HG03342 (cell line): ENCODE measurements around the gene SLC22A23.

ENCODE experiments used
- ATAC-seq: cut with Tn5 transposase; IDR thresholded peaks from one replicate; pipeline ENCODE4 v1.9.1; 2021; ENCODE audit warnings: mild to moderate bottlenecking, moderate library complexity; ENCODE audit not compliant: unreplicated experiment

SLC22A23 gene, protein sequence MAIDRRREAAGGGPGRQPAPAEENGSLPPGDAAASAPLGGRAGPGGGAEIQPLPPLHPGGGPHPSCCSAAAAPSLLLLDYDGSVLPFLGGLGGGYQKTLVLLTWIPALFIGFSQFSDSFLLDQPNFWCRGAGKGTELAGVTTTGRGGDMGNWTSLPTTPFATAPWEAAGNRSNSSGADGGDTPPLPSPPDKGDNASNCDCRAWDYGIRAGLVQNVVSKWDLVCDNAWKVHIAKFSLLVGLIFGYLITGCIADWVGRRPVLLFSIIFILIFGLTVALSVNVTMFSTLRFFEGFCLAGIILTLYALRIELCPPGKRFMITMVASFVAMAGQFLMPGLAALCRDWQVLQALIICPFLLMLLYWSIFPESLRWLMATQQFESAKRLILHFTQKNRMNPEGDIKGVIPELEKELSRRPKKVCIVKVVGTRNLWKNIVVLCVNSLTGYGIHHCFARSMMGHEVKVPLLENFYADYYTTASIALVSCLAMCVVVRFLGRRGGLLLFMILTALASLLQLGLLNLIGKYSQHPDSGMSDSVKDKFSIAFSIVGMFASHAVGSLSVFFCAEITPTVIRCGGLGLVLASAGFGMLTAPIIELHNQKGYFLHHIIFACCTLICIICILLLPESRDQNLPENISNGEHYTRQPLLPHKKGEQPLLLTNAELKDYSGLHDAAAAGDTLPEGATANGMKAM

DNA sequence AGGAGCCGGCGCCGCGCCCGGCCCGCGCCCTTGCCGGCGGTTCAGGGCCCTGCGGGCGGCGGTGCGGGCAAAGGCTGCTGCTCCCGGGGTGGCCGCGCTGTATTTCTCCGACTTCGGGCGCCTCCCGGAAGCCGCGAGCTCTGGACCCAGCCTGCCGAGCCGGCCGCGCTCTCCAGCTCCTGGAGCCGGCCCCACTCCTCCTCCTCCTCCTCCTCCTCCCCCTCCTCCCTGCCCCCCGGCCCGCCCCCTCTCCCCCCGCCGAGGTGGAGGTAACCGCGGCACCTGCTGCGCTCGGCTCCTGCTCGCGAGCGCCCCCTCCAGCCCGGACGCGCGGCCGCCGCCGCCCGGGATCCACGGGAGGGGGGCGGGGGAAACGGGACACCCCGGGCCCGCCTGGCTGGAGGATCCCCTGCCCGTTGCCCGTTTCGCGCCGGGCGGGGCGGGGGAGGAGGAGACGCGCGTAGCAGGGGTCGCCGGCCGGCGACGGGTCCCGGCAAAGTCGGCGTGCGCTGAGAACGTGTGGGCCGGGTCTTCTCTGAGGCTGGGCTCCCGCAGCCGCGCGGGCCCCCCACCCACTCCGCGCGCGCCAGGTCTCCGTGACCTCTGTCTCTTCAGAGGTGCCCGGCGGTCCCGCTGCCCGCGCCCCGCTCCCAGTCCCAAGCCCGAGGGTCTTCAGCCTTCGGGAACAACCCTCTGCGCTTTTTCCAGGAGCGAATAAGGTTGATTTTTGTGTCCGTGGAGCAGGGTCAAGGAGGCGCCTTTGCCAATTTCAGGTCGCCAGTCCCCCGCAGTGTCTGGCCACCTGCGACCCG, at the start of gene SLC22A23:
Gene SLC22A23, minus strand, starts transcription at position 153 of the 812 bp plus-strand sequence. CDS start 491 bp downstream, outside the sequence.
- no peak for ATAC-seq

DNA sequence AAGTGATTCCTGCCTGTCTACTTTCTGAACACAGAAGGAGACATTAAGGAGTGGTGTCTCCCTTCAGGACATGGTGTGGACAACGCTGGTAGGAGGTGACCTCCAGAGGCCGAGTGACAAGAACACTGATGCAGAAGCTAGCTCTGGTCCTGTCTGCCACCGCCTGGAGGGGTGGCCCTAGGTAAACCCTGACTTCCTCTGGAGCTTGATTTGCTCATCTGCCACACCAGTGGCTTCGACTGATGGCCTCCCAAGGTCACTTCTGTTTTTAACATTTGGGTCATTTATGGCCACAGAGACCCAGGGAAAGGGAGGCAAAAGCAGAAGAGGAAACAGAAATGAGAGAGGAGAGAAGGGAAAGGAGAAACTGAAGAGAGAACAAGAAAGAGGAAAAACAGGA, 49.4 kb upstream of the SLC22A23 start:
- no peak for ATAC-seq

DNA sequence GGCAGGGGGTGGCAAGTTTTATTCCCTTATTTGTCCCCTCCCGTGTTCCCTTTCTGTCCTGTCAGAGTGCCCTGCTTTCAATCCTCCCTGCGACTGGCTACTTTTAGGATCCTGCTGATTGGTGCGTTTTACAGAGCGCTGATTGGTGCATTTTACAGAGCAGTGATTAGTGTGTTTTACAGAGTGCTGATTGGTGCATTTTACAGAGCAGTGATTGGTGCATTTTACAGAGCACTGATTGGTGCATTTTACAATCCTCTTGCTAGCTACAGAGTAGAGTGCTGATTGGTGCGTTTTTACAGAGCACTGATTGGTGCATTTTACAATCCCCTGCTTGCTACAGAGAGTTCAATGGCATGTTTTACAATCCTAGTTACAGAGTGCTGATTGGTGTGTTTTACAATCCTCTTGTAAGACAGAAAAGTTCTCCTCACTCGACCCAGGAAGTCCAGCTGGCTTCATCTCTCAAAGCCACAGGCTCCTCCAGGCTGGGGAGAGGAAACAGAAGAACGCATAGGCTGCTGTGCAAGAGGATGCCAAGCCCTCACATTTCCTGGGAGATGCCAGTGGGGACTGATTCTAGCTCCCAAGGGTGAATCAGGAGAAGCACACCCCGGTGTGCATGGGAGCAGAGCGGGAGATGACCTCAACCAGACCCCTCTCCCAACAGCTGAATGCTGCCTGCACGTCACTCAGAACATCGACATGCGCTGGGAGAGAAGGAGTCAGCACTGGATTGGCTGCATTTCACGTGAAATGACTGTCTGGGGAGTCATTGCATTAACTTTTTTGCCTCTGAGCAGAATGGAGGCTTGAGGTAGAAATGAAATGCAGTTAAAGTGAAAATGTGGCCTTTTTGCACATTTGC, 48.3 kb upstream of the SLC22A23 start:
- no peak for ATAC-seq

DNA sequence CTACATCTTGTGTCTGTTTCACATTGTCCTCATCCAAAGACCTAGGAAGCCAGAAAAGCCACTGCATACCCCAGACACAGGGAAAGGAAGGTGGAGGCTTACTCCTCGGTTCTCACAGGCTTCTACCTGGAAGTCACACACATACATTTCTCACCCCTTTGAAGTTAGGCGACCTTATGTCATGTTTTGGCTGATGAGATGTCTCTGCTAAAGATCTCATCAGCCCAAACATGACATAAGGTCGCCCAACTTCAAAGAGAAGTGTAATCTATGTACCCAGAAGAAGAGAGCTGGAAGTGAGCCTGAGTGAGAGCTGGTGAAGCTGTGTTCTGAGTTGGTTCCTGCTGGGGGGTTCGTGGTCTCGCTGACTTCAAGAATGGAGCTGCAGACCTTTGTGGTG, 47.5 kb upstream of the SLC22A23 start:
- ATAC-seq, result no peak

DNA sequence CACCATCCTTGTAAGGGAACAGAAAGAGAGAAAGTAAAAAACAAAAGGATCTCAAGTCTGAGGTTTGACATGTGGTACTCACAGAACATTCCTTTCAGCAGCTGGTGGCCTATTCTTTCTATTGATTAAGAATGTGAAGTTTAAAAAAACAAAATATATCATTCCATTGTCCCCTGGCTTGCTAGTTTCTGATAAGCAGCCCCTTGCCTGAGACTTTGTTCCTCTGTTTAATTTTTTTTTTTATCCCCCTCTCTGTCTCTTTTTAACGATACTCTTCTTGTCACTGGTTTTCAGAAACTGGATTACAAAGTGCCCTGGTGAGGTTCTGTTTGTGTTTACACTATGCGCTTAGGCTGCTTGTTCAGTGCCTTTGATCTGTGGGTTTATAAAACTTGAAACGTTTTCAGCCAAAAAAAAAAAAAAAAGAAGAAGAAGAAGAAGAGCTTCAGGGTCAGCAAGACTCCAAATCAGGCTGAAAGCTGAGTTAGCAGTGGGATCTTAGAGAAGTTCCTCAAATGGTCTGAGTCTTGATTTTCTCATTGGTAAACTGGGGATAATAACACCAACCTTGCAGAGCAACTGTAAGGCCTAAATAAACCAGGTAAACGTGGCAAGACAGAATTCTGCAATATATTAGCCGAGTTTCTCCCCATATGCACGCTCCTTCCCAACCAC, 45.1 kb upstream of the SLC22A23 start:
- ATAC-seq, result no peak

DNA sequence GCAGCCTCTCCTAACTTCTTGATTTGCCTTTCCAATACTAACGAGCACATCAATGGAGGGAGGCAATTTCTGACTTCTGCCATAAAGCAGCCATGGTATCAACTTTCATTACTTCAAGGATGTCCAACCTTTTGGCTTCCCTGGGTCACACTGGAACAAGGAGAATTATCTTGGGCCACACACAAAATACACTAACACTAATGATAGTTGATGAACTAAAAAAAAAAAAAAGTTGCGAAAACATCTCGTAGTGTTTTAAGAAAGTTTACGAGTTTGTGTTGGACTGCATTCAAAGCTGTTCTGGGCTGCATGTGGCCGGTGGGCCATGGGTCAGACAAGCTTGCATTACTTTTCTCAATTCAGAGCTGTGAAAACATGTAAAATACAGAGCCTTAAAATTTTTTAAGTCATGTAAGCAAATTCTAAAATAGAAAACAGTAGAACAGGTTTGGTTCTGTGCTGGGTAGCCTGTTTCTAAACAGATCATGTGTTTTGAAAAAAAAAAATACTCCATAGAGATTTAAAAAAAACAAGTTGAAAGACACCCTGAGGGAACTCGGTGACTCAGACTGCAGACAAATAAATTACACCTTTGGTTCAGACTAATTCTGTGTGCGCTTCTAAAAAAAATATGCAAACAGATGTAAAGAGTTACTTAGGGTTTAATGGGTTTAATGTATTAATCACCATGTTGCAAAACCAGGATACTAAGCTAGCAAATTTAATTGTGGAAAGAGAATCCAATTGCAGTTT, 43.6 kb upstream of the SLC22A23 start:
- ATAC-seq, result no peak

DNA sequence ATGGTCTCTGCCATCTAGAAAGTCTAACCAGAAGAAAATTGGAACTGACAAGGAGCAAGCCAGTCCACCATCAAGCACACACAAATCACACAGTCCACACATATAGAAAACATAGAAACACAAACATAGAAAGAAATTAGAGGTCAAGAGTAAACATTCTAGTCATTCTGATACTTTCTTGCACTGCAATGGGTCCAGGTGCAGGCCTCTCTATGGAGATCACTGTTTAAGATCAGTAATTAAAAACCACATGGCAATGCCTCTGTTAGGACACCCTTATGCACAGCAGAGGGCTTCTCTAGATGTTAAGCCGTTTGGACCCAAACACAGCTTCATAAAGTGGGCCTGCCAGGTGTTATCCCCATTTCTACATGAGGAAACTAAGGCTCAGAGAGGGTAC, 42.8 kb upstream of the SLC22A23 start:
- ATAC-seq, result no peak

DNA sequence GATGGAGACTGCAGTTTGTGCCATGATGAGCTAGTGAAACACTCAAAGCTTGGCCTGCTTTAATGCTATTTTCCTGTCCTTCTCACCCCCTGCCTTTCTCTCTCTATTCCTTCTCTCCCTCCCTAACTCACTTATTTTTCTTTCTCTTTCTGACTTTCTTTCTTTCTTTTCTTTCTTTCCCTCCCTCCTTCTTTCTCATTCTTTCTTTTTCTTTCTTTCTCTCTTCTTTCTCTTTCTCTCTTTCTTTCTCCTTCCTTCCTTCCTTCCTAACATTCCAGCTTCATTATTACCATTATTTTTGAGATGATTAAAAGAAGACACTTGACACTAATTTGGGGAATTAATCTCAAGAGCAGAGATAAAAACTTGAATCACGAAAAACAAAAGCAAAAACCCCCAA, 39.5 kb upstream of the SLC22A23 start:
- no peak for ATAC-seq

DNA sequence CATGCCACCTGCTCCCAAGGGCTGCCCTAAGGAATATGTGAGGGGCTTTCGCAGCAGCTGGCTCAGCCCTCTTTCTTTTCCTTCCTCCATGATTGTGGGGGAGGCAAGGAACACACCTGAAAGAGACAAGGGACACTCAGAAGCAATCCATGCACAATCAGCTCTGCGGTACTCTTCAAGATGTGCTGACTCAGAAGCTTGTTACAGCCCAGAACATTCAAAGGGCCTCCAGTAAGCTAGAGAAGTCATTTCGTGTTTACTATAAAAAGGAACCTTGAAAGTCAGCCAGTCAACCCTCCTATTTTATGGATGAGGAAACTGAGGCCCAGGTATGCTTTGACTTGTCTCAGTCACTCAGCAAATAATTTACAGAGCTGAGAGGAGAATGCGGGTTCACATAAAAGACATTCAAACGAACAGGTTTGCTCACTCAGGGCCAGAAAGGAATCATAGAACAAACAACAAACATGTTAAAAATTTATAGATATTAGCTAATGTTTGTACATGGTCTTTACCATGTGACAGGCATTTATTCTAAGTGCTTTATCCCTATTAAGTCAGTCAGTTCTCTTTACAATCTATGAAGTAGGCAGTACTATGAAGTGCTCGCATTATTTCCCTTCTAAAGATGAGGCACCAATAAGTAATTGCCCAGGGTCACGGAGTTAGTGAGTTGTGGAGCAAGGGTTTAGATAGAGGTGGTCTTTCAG, 37.7 kb upstream of the SLC22A23 start:
- ATAC-seq, result no peak

DNA sequence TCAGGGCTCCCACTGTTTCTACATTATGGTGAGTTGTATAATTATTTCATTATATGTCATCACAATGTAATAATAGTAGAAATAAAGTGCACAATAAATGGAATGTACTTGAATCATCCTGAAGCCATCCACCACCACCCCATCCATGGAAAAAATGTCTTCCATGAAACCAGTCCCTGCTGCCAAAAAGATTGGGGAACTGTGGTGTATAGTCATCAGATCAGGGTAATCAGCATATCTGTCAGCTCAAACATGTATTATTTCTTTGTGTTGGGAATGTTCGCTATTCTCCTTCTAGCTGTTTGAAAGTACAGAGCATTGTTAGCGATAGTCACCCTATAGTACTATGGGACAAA, 33.8 kb upstream of the SLC22A23 start:
- ATAC-seq, result no peak

DNA sequence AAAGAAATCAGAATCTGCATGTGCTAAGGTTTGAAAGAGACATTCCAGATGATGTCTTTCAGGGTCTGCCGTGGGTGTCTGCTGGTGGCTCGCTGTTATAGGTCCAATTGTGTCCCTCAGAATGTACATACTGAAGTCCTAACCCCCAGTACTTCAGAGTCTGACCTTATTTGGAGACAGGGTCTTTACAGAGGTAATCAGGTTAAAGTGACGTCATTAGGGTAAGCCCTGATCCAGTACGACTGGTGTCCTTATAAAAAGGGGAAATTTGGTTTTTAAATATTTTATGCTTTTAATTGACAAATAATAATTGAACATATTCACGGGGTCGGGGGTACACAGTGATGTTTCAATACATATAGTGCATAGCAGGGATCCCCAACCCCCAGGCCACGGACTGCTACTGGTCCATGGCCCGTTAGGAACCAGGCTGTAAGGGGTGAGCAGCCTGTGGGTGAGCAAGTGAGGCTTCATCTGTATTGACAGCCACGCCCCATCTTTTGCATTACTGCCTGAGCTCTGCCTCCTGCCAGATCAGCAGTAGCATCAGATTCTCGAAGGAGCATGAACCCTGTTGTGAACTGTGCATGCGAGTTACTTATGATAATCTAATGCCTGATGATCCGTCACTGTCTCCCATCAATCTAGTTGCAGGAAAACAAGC, 33.2 kb upstream of the SLC22A23 start:
- no peak for ATAC-seq

DNA sequence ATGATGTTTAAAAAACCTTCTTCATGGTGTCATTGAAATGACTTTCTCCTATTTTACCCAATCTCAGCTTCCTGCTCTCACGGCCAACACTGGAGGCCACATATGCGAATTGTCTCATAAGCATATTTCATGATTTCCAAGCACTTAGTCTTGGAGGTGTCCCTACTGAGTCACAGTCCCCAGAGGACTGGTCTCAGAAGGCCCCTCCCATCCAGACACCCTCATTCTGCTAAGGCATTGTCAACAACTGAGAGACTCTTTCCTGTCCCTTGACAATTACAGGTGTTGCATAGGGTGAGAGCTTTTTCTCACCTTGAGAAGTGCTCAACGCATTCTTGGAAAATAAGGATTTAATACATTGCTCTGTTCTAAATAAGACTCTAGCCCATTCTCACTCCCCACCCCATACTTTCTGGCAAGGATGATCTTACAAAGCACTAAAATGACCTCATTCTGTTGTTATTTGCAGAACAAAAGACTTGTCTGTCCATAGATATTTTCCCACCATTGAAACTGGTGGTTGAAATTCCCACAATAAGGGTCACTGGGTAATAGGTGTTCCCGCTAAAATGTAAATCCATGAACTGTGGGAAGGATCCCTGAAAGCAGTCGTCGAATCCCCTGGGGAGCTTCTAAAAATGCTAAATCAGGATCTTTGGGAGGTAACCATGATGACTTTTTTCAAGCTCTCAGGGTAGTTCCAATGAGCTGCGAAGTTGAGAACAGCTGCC, 32.3 kb upstream of the SLC22A23 start:
- no peak for ATAC-seq

DNA sequence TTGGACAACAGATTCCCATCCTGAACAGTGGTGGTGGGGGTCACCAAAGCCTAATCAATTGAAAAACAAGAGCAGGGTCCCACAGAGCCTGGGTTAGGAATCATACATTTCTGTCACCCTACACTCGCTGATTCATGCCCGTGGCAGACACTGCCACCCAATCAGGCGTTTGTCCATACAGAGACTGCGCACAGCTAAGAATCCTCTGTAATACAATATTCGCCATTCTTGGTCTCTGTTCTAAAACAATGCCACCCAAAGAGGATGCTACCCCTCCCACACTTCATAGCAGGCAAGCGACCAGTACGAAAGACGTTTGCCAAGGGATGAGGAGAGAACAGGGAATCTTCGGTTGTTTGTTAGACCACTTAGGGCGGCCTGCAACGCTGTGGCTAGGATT, 28.1 kb upstream of the SLC22A23 start:
- ATAC-seq, result no peak

DNA sequence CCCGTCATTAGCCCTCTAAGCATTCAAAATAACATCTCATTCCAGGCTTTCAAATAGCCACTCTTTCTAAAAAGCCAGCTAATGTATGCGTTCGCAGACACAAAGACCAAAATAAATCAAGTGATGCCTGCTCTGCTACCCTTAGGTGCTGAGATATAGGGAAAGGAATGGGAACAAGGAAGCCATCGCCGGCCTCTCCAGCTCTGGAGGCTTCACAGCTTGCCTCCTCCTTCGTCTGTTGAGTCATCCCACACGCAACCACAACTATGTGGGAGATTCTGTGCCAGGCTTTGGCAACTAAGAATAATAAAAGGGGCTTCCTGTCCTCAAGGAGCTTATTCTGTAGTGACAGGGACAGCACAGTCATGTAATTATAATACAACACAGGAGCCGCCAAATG, 27.3 kb upstream of the SLC22A23 start:
- no peak for ATAC-seq

DNA sequence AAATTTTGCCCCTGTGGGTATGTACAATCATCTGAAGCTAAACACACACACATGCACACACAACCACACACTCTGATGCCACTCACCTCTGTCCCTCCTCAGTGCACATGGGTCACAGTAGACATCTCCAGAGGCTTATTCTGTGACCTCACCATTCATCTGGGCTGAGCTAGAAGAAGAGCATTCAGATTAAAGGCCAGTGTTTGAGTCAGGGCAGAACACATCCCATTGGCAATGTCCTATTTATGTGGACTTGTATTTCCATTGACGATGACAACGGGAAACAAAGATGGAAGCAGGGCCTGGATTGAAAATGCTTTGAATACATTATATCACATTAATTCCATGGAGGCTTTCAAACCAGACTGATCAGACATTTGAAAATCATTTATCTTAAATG, 26.8 kb upstream of the SLC22A23 start:
- ATAC-seq, result no peak

DNA sequence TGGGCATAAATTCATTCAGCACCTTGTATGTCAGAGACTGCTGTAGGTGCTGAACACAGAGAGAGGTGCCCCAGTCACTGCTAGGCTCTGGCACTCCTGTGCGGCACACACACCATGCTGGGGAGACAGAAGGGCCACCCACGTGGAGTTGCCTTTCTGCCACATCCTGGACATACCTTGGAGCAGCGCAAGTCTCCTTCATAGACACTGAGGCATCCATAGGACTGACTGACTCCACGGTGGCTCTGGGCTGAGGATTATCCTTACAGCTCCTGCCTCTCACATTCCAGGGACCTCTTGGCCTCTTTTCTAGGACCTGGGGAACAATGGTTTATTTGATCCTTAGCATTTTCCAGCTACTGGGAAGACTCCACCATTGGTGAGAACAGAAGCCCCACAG, 26.0 kb upstream of the SLC22A23 start:
- ATAC-seq, result no peak

DNA sequence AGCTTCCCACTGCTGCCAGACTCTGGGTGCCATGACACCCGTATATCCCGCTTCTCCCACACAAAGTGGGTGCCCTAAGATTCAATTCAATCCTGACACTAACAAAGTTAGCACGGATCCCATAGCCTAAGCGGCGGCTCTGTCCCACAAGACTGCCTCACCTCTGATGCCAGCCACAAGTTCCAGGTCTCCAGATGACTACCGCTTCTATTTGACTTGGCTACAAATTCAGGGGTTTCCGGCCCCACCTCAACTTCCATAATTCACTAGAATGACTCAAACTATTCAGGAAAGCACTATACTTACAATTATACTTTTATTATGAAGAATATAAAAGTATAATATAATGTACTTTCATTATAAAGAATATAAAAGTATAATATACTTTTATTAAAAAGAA, 24.8 kb upstream of the SLC22A23 start:
- ATAC-seq, result no peak

DNA sequence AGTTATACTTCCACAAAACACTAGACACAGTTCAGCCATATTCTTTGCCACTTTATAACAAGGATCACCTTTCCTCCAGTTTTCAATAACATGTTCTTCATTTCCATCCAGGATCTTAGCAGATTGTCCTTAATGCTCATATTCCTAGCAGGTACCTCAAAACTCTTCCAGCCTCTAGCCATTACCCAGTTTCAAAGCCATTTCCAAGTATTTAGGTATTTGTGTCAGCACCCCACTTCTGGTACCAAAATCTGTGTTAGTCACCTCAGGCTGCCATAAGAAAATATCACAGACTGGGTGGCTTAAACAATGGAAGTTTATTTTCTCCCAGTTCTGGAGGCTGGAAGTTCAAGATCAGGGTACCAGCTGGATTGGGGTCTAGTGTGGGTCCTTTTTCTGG, 23.2 kb upstream of the SLC22A23 start:
- no peak for ATAC-seq
